Muscle layer of colon (tissue), 2 donors: Measurements from ENCODE around the gene AOC3.

Experiments
- H3K27ac ChIP-seq: one replicate; pipeline ENCODE4 v1.7.0; 2013; ENCODE audit warnings: low read depth, mild to moderate bottlenecking, low read length, moderate library complexity
- H3K27me3 ChIP-seq, 2 donors: one replicate each; pipeline ENCODE4 v1.7.0; 2013; ENCODE audit warnings: low read length in 2 of 2, mild to moderate bottlenecking in 2 of 2; ENCODE audit not compliant: insufficient read depth in 2 of 2, control insufficient read depth in 1 of 2
- H3K36me3 ChIP-seq: one replicate; pipeline ENCODE4 v1.7.0; 2013; ENCODE audit warnings: mild to moderate bottlenecking, low read length; ENCODE audit not compliant: insufficient read depth
- H3K4me1 ChIP-seq: one replicate; pipeline ENCODE4 v1.7.0; 2013; ENCODE audit warnings: mild to moderate bottlenecking, low read length; ENCODE audit not compliant: insufficient read depth
- H3K4me3 ChIP-seq, 2 donors: one replicate each; pipeline ENCODE4 v1.7.0; 2013; ENCODE audit warnings: low read length in 2 of 2, low read depth in 1 of 2, mild to moderate bottlenecking in 1 of 2, moderate library complexity in 1 of 2
- H3K9ac ChIP-seq: one replicate; pipeline ENCODE4 v1.7.0; 2013; ENCODE audit warnings: low read length
- H3K9me3 ChIP-seq: one replicate; pipeline ENCODE4 v1.7.0; 2013; ENCODE audit warnings: mild to moderate bottlenecking, low read length
- donor health status: abdominal sarcoma.
- donor health status: Adenocarcinoma of cecum.

AOC3 gene

GRCh38 chr17:42900460-42901331 is 49.7 kb downstream of the AOC3 start, which contains the start of gene G6PC1:
Gene G6PC1 (plus strand): TSS chr17:42900799. CDS start chr17:42900877, 78 bp downstream.
- Histone ChIP-seq H3K27me3 (no peaks in the 10 kb centered on the region), H3K27ac (no peak within 1 kb of the TSS), H3K9me3 (no peaks in the 10 kb centered on the region), H3K36me3 (no peaks in the 10 kb centered on the region), H3K4me1 (no peaks in the 10 kb centered on the region), H3K9ac (no peak within 1 kb of the TSS), H3K4me3 (no peak within 1 kb of the TSS)

GRCh38 chr17:42901535-42902229 is 50.7 kb downstream of the AOC3 start:
- Histone ChIP-seq H3K4me3 (no peak overlapping the region), H3K9ac (no peak overlapping the region), H3K4me1 (no peaks in the 10 kb centered on the region), H3K36me3 (no peaks in the 10 kb centered on the region), H3K27ac (no peak overlapping the region), H3K27me3 (no peaks in the 10 kb centered on the region), H3K9me3 (no peaks in the 10 kb centered on the region)

- H3K27ac ChIP-seq, result no peak overlapping the region
- H3K9ac ChIP-seq, result no peak overlapping the region
- no peaks in the 10 kb centered on the region for H3K4me1 ChIP-seq
- no peaks in the 10 kb centered on the region for H3K27me3 ChIP-seq
- no peaks in the 10 kb centered on the region for H3K9me3 ChIP-seq
- no peak overlapping the region for H3K4me3 ChIP-seq
- H3K36me3 ChIP-seq, result no peaks in the 10 kb centered on the region
Measured at GRCh38 chr17:42904110-42904469, 53.1 kb downstream of the AOC3 start.

- H3K4me1 ChIP-seq, result no peaks in the 10 kb centered on the region
- no peak overlapping the region for H3K4me3 ChIP-seq
- no peak overlapping the region for H3K27ac ChIP-seq
- no peaks in the 10 kb centered on the region for H3K36me3 ChIP-seq
- H3K9me3 ChIP-seq, result no peaks in the 10 kb centered on the region
- no peaks in the 10 kb centered on the region for H3K27me3 ChIP-seq
- H3K9ac ChIP-seq, result no peak overlapping the region
Measured at GRCh38 chr17:42906772-42907446, 55.9 kb downstream of the AOC3 start.
